Measurements from ENCODE around the gene PSAPL1. TPM values are rescaled to one million over a fixed set of nuclear protein-coding genes. Genes with fewer than 3 reads are reported as not detected.

Gene PSAPL1
- total RNA-seq, 1 donor from 2014 or later = not detected

GRCh38 chr4:7427831-7428260 lies 6.9 kb downstream of the PSAPL1 start:
- peaks cover 0 to 11% (median 0%) of the 10 kb centered on the region in 3 donors for H3K27me3 ChIP-seq (ENCODE audit: control insufficient read depth in 3 of 3, insufficient read depth in 3 of 3, low read length in 3 of 3)
- no peaks in the 10 kb centered on the region for H3K4me1 ChIP-seq (ENCODE audit: control insufficient read depth in 3 of 3, insufficient read depth in 3 of 3, low read length in 3 of 3)
- H3K36me3 ChIP-seq (ENCODE audit: control insufficient read depth in 3 of 3, insufficient read depth in 3 of 3, low read length in 3 of 3) = no peaks in the 10 kb centered on the region
- H3K9me3 ChIP-seq (ENCODE audit: control insufficient read depth in 3 of 3, low read length in 3 of 3) = no peaks in the 10 kb centered on the region
- no peak overlapping the region for H3K27ac ChIP-seq (ENCODE audit: low read depth, low read length)
- no peak overlapping the region for H3K4me3 ChIP-seq (ENCODE audit: low read length in 3 of 3)
- H3K9ac ChIP-seq (ENCODE audit: low read depth in 1 of 3, low read length in 3 of 3) = no peak overlapping the region

- no peaks in the 10 kb centered on the region for H3K4me1 ChIP-seq (ENCODE audit: control insufficient read depth in 3 of 3, insufficient read depth in 3 of 3, low read length in 3 of 3)
- peaks cover 0 to 11% (median under 1%) of the 10 kb centered on the region in 3 donors for H3K27me3 ChIP-seq (ENCODE audit: control insufficient read depth in 3 of 3, insufficient read depth in 3 of 3, low read length in 3 of 3)
- H3K9me3 ChIP-seq (ENCODE audit: control insufficient read depth in 3 of 3, low read length in 3 of 3) = no peaks in the 10 kb centered on the region
- H3K4me3 ChIP-seq (ENCODE audit: low read length in 3 of 3) = no peak overlapping the region
- H3K27ac ChIP-seq (ENCODE audit: low read depth, low read length) = no peak overlapping the region
- no peaks in the 10 kb centered on the region for H3K36me3 ChIP-seq (ENCODE audit: control insufficient read depth in 3 of 3, insufficient read depth in 3 of 3, low read length in 3 of 3)
- H3K9ac ChIP-seq (ENCODE audit: low read depth in 1 of 3, low read length in 3 of 3) = no peak overlapping the region
Observed at GRCh38 chr4:7427361-7427760, 7.4 kb downstream of the PSAPL1 start.

- Histone ChIP-seq H3K27me3 (ENCODE audit: control insufficient read depth in 3 of 3, insufficient read depth in 3 of 3, low read length in 3 of 3) (peaks cover 0 to 14% (median 3%) of the 10 kb centered on the region in 3 donors), H3K4me1 (ENCODE audit: control insufficient read depth in 3 of 3, insufficient read depth in 3 of 3, low read length in 3 of 3) (no peaks in the 10 kb centered on the region), H3K36me3 (ENCODE audit: control insufficient read depth in 3 of 3, insufficient read depth in 3 of 3, low read length in 3 of 3) (no peaks in the 10 kb centered on the region), H3K4me3 (ENCODE audit: low read length in 3 of 3) (no peak overlapping the region), H3K9ac (ENCODE audit: low read depth in 1 of 3, low read length in 3 of 3) (no peak overlapping the region), H3K9me3 (ENCODE audit: control insufficient read depth in 3 of 3, low read length in 3 of 3) (no peaks in the 10 kb centered on the region), H3K27ac (ENCODE audit: low read depth, low read length) (no peak overlapping the region)
Observed at GRCh38 chr4:7426525-7427171, 8.1 kb downstream of the PSAPL1 start.

- H3K4me1 ChIP-seq (ENCODE audit: control insufficient read depth in 3 of 3, insufficient read depth in 3 of 3, low read length in 3 of 3) = peaks cover 0 to under 1% (median 0%) of the 10 kb centered on the region in 3 donors
- H3K27me3 ChIP-seq (ENCODE audit: control insufficient read depth in 3 of 3, insufficient read depth in 3 of 3, low read length in 3 of 3) = peaks cover 0 to 21% (median 9%) of the 10 kb centered on the region in 3 donors
Observed at GRCh38 chr4:7425591-7426468, 8.9 kb downstream of the PSAPL1 start.

GRCh38 chr4:7425124-7425523 lies 9.6 kb downstream of the PSAPL1 start:
- H3K4me3 ChIP-seq (ENCODE audit: low read length in 3 of 3) = no peak overlapping the region
- no peak overlapping the region for H3K27ac ChIP-seq (ENCODE audit: low read depth, low read length)
- H3K9ac ChIP-seq (ENCODE audit: low read depth in 1 of 3, low read length in 3 of 3) = no peak overlapping the region
- H3K4me1 ChIP-seq (ENCODE audit: control insufficient read depth in 3 of 3, insufficient read depth in 3 of 3, low read length in 3 of 3) = peaks cover 0 to 7% (median 0%) of the 10 kb centered on the region in 3 donors
- H3K9me3 ChIP-seq (ENCODE audit: control insufficient read depth in 3 of 3, low read length in 3 of 3) = no peaks in the 10 kb centered on the region
- peaks cover 0 to 23% (median 12%) of the 10 kb centered on the region in 3 donors for H3K27me3 ChIP-seq (ENCODE audit: control insufficient read depth in 3 of 3, insufficient read depth in 3 of 3, low read length in 3 of 3)
- H3K36me3 ChIP-seq (ENCODE audit: control insufficient read depth in 3 of 3, insufficient read depth in 3 of 3, low read length in 3 of 3) = no peaks in the 10 kb centered on the region

More at GRCh38 chr4:7425591-7426468, 8.9 kb downstream of the PSAPL1 start:
- H3K4me3 ChIP-seq (ENCODE audit: low read length in 3 of 3) = no peak overlapping the region
- no peak overlapping the region for H3K9ac ChIP-seq (ENCODE audit: low read depth in 1 of 3, low read length in 3 of 3)
- no peaks in the 10 kb centered on the region for H3K9me3 ChIP-seq (ENCODE audit: control insufficient read depth in 3 of 3, low read length in 3 of 3)
- H3K36me3 ChIP-seq (ENCODE audit: control insufficient read depth in 3 of 3, insufficient read depth in 3 of 3, low read length in 3 of 3) = no peaks in the 10 kb centered on the region
- no peak overlapping the region for H3K27ac ChIP-seq (ENCODE audit: low read depth, low read length)

- H3K27ac ChIP-seq (ENCODE audit: low read depth, low read length) = no peak overlapping the region
- H3K36me3 ChIP-seq (ENCODE audit: control insufficient read depth in 3 of 3, insufficient read depth in 3 of 3, low read length in 3 of 3) = no peaks in the 10 kb centered on the region
- no peak overlapping the region for H3K9ac ChIP-seq (ENCODE audit: low read depth in 1 of 3, low read length in 3 of 3)
- peaks cover 0 to 10% (median 0%) of the 10 kb centered on the region in 3 donors for H3K4me1 ChIP-seq (ENCODE audit: control insufficient read depth in 3 of 3, insufficient read depth in 3 of 3, low read length in 3 of 3)
- H3K4me3 ChIP-seq (ENCODE audit: low read length in 3 of 3) = no peak overlapping the region
- H3K9me3 ChIP-seq (ENCODE audit: control insufficient read depth in 3 of 3, low read length in 3 of 3) = no peaks in the 10 kb centered on the region
- peaks cover 0 to 23% (median 15%) of the 10 kb centered on the region in 3 donors for H3K27me3 ChIP-seq (ENCODE audit: control insufficient read depth in 3 of 3, insufficient read depth in 3 of 3, low read length in 3 of 3)
Observed at GRCh38 chr4:7424553-7425111, 10.1 kb downstream of the PSAPL1 start.

- no peak overlapping the region for H3K9ac ChIP-seq (ENCODE audit: low read depth in 1 of 3, low read length in 3 of 3)
- no peaks in the 10 kb centered on the region for H3K9me3 ChIP-seq (ENCODE audit: control insufficient read depth in 3 of 3, low read length in 3 of 3)
- H3K27me3 ChIP-seq (ENCODE audit: control insufficient read depth in 3 of 3, insufficient read depth in 3 of 3, low read length in 3 of 3) = peaks cover 0 to 23% (median 15%) of the 10 kb centered on the region in 3 donors
- no peak overlapping the region for H3K27ac ChIP-seq (ENCODE audit: low read depth, low read length)
- no peaks in the 10 kb centered on the region for H3K36me3 ChIP-seq (ENCODE audit: control insufficient read depth in 3 of 3, insufficient read depth in 3 of 3, low read length in 3 of 3)
- peaks cover 0 to 10% (median 0%) of the 10 kb centered on the region in 3 donors for H3K4me1 ChIP-seq (ENCODE audit: control insufficient read depth in 3 of 3, insufficient read depth in 3 of 3, low read length in 3 of 3)
- no peak overlapping the region for H3K4me3 ChIP-seq (ENCODE audit: low read length in 3 of 3)
Observed at GRCh38 chr4:7423801-7424552, 10.8 kb downstream of the PSAPL1 start.

- Histone ChIP-seq H3K36me3 (ENCODE audit: control insufficient read depth in 3 of 3, insufficient read depth in 3 of 3, low read length in 3 of 3) (no peaks in the 10 kb centered on the region), H3K9ac (ENCODE audit: low read depth in 1 of 3, low read length in 3 of 3) (no peak overlapping the region), H3K9me3 (ENCODE audit: control insufficient read depth in 3 of 3, low read length in 3 of 3) (no peaks in the 10 kb centered on the region), H3K27me3 (ENCODE audit: control insufficient read depth in 3 of 3, insufficient read depth in 3 of 3, low read length in 3 of 3) (peaks cover 0 to 23% (median 15%) of the 10 kb centered on the region in 3 donors), H3K27ac (ENCODE audit: low read depth, low read length) (no peak overlapping the region), H3K4me3 (ENCODE audit: low read length in 3 of 3) (no peak overlapping the region), H3K4me1 (ENCODE audit: control insufficient read depth in 3 of 3, insufficient read depth in 3 of 3, low read length in 3 of 3) (peaks cover 0 to 10% (median 0%) of the 10 kb centered on the region in 3 donors)
Observed at GRCh38 chr4:7423391-7423790, 11.3 kb downstream of the PSAPL1 start.

GRCh38 chr4:7422898-7423180 lies 11.9 kb downstream of the PSAPL1 start:
- Histone ChIP-seq H3K27ac (ENCODE audit: low read depth, low read length) (no peak overlapping the region), H3K27me3 (ENCODE audit: control insufficient read depth in 3 of 3, insufficient read depth in 3 of 3, low read length in 3 of 3) (peaks cover 0 to 20% (median 18%) of the 10 kb centered on the region in 3 donors), H3K4me1 (ENCODE audit: control insufficient read depth in 3 of 3, insufficient read depth in 3 of 3, low read length in 3 of 3) (peaks cover 0 to 10% (median 0%) of the 10 kb centered on the region in 3 donors), H3K9me3 (ENCODE audit: control insufficient read depth in 3 of 3, low read length in 3 of 3) (no peaks in the 10 kb centered on the region), H3K36me3 (ENCODE audit: control insufficient read depth in 3 of 3, insufficient read depth in 3 of 3, low read length in 3 of 3) (no peaks in the 10 kb centered on the region), H3K9ac (ENCODE audit: low read depth in 1 of 3, low read length in 3 of 3) (no peak overlapping the region), H3K4me3 (ENCODE audit: low read length in 3 of 3) (no peak overlapping the region)
